ENCODE data around the gene ORC4.
"Not testable (repeated sequence)": the region's sequence is repeated elsewhere in the genome, so short reads cannot be mapped to it uniquely, and the experiment has no call there.

ORC4 gene

GRCh38 chr2:148013876-148014275 is 6.7 kb downstream of the ORC4 start:
- DNase-seq: no peak

- DNase-seq: not testable (repeated sequence)
Observed at GRCh38 chr2:148008411-148008810, 12.1 kb downstream of the ORC4 start.

DNA sequence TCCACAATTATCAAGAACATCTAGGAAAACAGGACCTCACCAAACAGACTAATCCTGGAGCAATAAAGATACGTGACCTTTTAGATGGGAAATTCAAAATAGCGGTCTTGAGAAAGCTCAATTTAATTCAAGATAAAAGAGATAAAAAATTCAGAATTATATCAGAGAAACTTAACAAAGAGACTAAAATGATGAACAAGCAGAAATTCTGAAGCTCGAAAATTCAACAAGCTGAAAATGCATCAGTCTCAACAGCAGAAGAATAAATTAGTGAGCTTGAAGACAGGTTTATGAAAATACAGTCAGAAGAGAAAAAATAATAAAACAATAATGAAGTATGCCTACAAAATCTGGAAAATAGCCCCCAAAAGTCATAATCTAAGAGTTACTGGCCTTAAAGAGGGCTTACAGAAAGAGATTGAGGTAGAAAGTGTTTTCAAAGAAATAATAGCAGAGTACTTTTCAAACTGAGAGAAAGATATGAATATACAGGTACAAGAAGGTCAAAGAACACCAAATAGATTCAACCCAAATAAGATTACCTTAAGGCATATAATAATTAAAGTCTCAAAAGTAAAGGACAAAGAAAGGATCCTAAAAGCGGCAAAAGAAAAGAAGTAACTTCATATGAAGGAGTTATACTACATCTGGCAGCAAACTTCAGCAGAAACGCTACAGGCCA is 13.2 kb downstream of the ORC4 start:
- DNase-seq: no peak

GRCh38 chr2:148006249-148007007 is 14.1 kb downstream of the ORC4 start:
- no peak for DNase-seq

DNA sequence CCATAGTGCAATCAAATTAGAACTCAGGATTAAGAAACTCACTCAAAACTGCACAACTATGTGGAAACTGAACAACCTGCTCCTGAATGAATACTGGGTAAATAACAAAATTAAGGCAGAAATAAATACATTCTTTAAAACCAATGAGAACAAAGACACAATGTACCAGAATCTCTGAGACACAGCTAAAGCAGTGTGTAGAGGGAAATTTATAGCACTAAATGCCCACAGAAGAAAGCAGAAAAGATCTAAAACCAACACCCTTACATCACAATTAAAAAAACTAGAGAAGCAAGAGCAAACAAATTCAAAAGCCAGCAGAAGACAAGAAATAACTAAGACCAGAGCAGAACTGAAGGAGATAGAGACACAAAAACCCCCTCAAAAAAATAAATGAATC is 18.1 kb downstream of the ORC4 start:
- DNase-seq: not testable (repeated sequence)

DNA sequence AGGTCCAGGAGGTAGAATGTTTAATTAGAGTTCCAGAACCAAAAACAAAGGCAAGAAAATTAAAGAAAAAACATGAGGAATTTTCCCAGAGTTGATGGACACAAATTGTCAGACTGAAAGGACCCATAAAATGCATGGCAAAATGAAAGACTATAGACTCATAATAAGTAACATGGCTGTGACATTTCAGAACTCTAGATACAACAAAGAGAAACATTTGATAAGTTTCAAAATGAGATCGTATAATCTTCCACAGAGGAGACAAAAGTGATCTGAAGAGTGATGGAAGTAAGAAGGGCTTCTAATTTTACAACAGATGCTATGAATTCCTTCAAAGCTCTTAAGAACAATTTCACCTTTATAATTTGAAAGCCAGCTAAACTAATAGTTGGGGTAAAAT is 20.4 kb downstream of the ORC4 start:
- no peak for DNase-seq

DNA sequence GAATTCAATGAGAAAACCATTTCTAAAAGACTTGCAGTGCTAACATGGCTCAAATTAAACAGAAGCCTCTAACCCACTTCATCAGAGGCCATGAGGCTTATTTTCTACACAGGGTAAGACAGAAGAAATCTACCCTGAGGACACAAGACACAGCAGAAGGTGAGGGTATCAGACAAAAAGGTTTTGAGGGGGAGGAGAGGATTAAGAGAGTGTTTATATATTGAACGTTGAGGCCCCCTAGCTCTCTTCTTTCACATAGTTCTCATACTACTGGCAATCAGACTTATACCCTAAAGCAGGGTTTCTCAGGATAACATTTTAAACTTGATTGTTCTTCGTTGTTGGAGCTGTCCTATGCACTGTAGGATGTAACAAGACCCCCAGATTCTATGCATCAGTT is 21.4 kb downstream of the ORC4 start:
- no peak for DNase-seq

DNA sequence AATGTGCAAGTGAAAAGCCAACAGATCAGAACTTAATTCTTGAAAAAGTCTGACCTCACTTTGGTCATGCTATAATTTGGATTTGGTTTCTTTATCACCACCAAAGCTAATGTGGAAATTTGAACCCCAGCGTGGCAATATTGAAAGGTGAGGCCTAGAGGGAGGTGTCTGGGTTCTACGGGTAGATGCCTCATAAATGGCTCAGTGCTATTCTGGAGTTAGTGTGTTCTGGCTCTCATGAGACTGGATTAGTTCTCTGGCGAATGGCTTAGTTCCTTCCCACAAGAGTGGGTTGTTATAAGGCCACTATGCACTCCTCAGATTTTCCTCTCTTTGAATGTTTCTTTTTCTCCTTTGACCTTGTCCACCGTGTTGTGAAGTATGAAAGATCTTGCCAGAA is 22.3 kb downstream of the ORC4 start:
- DNase-seq: no peak

DNA sequence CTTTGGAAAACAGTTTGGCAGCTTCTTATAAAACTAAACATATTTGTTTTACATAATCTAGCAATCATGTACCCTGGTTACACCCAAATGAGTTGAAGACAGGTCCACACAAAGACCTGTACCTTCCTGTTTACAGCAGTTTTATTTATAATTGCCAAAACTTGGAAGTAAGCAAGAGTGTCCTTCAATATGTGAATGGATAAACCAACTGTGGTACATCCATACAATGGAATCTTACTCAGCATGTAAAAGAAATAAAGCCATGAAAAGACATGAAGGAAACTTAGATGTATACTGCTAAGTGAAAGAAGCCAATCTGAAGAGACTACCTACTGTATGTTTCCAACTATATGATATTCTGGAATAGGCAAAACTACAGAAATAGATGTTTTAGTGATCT is 23.7 kb downstream of the ORC4 start:
- DNase-seq: no peak

DNA sequence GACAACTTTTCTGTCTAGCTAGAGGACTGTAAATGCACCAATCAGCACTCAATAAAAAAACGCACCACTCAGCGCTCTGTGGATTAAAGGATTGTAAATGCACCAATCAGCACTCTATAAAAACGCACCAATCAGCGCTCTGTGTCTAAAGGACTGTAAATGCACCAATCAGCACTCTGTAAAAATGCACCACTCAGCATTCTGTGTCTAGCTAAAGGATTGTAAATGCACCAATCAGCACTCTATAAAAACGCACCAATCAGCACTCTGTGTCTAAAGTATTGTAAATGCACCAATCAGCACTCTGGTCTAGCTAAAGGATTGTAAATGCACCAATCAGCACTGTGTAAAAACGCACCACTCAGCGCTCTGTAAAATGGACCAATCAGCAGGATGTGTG is 25.6 kb downstream of the ORC4 start:
- not testable (repeated sequence) for DNase-seq

DNA sequence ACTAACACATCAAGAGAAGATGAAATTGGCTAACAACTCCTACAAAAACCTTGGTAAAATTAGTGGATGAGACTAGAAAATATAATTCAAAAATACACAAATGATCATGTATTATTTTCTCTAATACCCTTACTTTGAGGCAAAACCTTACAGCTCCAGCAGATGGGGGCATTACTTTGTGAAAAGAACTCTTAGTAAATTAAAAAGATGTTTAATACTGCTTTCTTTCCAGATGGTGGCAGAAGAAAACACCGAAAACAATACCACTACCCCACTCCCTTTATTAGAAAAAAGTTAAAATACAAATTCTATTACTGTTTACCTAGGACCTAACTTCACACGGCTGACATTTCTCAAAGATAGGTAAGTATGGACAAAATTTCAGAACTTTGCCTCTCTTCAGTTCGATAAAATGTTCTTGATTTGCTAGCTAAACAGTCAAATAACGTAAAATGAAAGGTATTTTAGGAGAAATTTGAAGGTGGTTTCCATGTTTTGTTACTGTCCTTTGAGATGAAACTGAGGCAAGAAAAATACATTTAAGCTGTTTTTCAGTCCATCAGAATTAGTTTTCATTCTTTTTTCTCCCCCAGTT is 30.6 kb downstream of the ORC4 start:
- peak; percentile 61 for DNase-seq

- no peak for DNase-seq
Observed at GRCh38 chr2:147989102-147989501, 31.4 kb downstream of the ORC4 start.

DNA sequence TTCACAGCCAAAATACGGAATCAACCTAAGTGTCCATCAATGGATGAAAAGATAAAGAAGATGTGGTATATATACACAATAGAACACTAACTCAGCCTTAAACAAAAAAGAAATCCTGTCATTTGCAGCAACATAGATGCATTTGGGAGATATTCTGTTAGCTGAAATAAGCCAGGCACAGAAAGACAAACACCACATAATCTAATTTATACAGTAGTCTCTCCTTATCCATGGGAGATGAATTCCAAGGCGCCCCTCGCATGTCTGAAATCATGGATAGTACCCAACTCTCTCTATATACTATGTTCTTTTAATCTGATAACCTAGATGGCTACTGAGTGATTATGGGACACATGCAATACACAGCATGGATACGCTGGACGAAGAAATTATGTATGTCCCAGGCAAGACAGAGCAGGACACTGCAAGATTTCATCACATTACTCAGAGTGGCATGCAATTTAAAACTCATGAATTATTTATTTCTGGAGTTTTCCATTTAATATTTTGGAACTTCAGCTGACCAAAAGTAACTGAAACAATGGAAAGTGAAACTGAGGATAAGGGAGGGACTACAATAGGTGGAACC is 39.5 kb downstream of the ORC4 start:
- no peak for DNase-seq

- DNase-seq: no peak
Observed at GRCh38 chr2:147977679-147978078, 42.9 kb downstream of the ORC4 start.

DNA sequence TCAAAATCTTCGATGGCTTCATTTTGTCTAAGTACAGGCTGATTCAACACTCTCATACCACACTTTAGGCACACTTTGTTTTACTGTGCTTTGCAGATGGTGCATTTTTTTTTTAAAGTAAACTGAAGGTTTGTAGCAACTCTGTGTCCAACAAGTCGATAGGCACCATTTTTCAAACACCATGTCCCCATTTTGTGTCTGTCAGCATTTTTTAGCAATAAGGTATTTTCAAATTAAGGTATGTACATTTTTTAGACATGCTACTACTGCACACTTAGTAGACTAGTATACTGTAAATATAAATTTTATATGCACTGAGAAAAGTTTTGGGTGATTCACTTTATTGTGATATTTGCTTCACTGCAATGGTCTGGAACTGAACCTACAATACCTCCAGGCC is 44.4 kb downstream of the ORC4 start:
- DNase-seq: no peak

GRCh38 chr2:147968571-147968970 is 52.0 kb downstream of the ORC4 start:
- DNase-seq: no peak

DNA sequence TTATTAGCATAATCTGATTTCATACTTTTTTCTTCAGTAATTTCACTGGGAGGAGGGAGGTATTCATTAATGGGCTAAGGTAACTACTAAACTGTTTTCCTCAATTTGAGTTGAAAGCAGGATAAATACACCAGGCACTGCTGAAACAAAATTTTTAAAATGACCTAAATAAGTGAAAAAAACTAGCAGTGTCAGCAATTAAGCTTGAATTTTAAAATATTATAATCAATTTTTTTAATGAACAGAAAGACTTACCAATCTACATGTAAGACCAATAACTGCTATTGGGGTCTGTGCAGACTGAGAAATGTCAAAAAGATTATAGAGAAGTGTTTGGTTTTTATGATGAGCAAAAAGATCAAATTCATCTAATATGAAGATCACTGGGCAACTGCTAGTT is 68.4 kb downstream of the ORC4 start:
- DNase-seq: no peak

GRCh38 chr2:147945660-147946059 is 74.9 kb downstream of the ORC4 start:
- no peak for DNase-seq

DNA sequence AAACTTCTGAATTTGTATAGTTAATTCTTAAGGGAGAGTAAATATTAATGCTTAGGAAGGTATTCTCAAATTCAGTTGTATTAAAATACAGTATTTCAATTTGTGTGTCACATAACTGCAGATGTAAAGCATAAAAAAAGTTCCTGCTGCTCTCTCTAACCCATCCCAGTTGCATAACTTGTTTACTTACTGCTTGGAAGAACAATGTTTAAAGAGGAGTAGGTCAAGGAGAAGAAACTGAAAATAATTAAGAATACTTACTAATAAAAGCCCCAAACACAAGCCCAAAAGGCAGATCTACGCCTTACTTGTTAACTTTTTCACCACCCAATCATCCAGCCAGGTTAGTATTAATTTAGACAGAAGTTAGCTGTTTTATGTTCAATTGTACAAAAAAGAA is 81.2 kb downstream of the ORC4 start:
- no peak for DNase-seq

GRCh38 chr2:147937744-147938349 is 82.7 kb downstream of the ORC4 start:
- peak; percentile 21 for DNase-seq

DNA sequence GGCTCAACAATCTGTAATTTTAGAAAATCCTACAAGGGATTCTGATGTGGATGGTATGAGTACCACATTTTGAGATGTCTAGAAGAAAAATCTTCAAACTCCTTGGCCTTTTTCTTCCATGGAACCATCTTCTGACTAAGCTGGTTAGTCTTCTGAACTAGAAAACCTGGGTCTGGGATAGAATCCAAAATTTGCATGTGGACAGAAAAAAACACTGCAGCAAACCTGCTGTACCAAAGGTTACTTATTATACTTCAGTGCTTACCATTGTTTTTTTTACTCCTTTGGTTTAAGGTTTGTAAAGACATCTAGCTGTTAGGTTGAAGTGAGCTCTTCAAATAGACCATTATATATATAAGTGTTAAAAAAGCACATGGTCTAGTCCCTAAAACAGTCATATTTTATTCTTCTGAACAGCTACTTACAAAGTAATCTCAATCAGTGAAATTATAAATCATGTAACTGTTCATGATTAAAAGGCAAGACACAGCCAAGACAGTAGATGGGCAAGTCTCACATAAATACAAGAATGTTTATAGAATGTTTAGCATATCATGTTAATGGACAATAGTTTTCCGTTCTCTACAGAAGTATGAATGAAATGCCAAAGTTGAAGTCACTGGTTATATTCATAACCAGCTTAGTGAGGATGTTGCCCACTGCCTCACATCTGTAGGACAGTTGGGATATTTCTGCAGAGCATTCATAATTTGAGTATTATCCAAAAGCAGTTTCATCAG is 85.5 kb downstream of the ORC4 start:
- no peak for DNase-seq

DNA sequence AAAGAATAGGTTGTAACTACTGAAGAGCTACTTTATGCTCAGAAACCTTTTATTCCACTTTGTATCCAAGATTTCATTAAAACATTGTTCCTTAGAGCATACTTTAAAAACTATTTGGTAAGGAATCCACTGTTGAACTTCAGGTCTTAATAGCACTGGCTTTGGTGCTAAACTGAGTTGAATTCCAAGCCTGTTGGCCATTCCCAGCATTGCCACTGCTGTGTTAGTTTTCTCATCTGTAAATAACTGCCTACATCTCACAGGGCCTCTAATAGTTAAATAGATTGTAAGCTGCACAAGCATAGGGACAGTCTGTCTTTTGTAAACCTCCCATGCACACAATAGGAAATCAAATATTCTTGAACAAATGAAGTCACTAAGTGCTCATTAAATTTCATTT is 86.6 kb downstream of the ORC4 start:
- DNase-seq: no peak
